HFFc6 (cell line): ENCODE data around the gene MIPEP. TPM values are rescaled to one million over a fixed set of nuclear protein-coding genes. Genes with fewer than 3 reads are reported as not detected.

ENCODE experiments used
- DNase-seq: peaks from one replicate; pipeline ENCODE4 v3.0.0-alpha.2; 2018
- H3K27ac Mint-ChIP-seq: 2 replicates; pipeline ENCODE4 v1.8.0; 2020; ENCODE audit warnings: mild to moderate bottlenecking, mixed read lengths
- H3K27me3 Mint-ChIP-seq: 2 replicates; pipeline ENCODE4 v1.8.0; 2021; ENCODE audit warnings: mild to moderate bottlenecking, moderate library complexity, mixed read lengths; ENCODE audit not compliant: insufficient read depth
- H3K36me3 Mint-ChIP-seq: 2 replicates; pipeline ENCODE4 v1.8.0; 2021; ENCODE audit warnings: low read depth, mixed read lengths
- H3K4me1 Mint-ChIP-seq: 2 replicates; pipeline ENCODE4 v1.8.0; 2020; ENCODE audit warnings: low read depth, mixed read lengths
- H3K4me3 Mint-ChIP-seq: 2 replicates; pipeline ENCODE4 v1.8.0; 2020; ENCODE audit warnings: mild to moderate bottlenecking, moderate library complexity, mixed read lengths
- H3K9me3 Mint-ChIP-seq: 2 replicates; pipeline ENCODE4 v1.8.0; 2020; ENCODE audit warnings: mild to moderate bottlenecking, mixed read lengths
- CTCF ChIP-seq: fragments of 200-600 bp; sonication (generic); IDR thresholded peaks from 2 replicates; pipeline ENCODE4 v1.5.0; 2021; ENCODE audit warnings: antibody characterized with exemption, mild to moderate bottlenecking
- total RNA-seq, 6 experiments: library from RNA; stranded (reverse); fragmentation: NEBNext Ultra II Directional; extraction: Animal tissue kit (Norgen Biotek cat#: 25700); gene quantifications; 2 replicates in 1 of 6; 3 replicates in 5 of 6; pipeline ENCODE4 v1.2.3, GENCODE V29; 2021

MIPEP gene
- total RNA-seq, 6 experiments from 2014 or later = 11.3 to 15.6 (median 13.1) TPM

GRCh38 chr13:23753458-23753857, 135.7 kb downstream of the MIPEP start:
- DNase-seq = peak; percentile 18
- no peaks in the 10 kb centered on the region; the same call in 1 of the 2 replicates for H3K27me3 Mint-ChIP-seq
- no peaks in the 10 kb centered on the region for H3K9me3 Mint-ChIP-seq
- H3K27ac Mint-ChIP-seq = peak overlapping the region; percentile 78
- 0 out of 2 replicates have a peak, but pooled peaks cover 9% of the 10 kb centered on the region for H3K36me3 Mint-ChIP-seq
- no peak for TF ChIP-seq CTCF
- peaks cover 56% of the 10 kb centered on the region for H3K4me1 Mint-ChIP-seq
- H3K4me3 Mint-ChIP-seq = no peak overlapping the region; the same call in 1 of the 2 replicates

- no peak for TF ChIP-seq CTCF
- H3K9me3 Mint-ChIP-seq = no peaks in the 10 kb centered on the region
- no peaks in the 10 kb centered on the region; the same call in 1 of the 2 replicates for H3K27me3 Mint-ChIP-seq
- 0 out of 2 replicates have a peak, but pooled peaks cover 9% of the 10 kb centered on the region for H3K36me3 Mint-ChIP-seq
- no peak overlapping the region for H3K4me3 Mint-ChIP-seq
- H3K4me1 Mint-ChIP-seq = peaks cover 60% of the 10 kb centered on the region
- H3K27ac Mint-ChIP-seq = peak overlapping the region; percentile 29; the same call in 1 of the 2 replicates
- DNase-seq = no peak
Observed at GRCh38 chr13:23752111-23753001, 136.8 kb downstream of the MIPEP start.

- Mint-ChIP-seq H3K4me1 (peaks cover 60% of the 10 kb centered on the region), H3K4me3 (no peak overlapping the region), H3K27me3 (no peaks in the 10 kb centered on the region; the same call in 1 of the 2 replicates), H3K27ac (peak overlapping the region; percentile 61), H3K36me3 (0 out of 2 replicates have a peak, but pooled peaks cover 9% of the 10 kb centered on the region), H3K9me3 (no peaks in the 10 kb centered on the region)
- no peak for TF ChIP-seq CTCF
- DNase-seq = no peak
Observed at GRCh38 chr13:23751195-23751594, 138.0 kb downstream of the MIPEP start.

GRCh38 chr13:23750383-23751121, 138.6 kb downstream of the MIPEP start:
- H3K36me3 Mint-ChIP-seq = 0 out of 2 replicates have a peak, but pooled peaks cover 9% of the 10 kb centered on the region
- TF ChIP-seq CTCF = no peak
- H3K9me3 Mint-ChIP-seq = no peaks in the 10 kb centered on the region
- peak overlapping the region; percentile 61 for H3K27ac Mint-ChIP-seq
- H3K27me3 Mint-ChIP-seq = no peaks in the 10 kb centered on the region; the same call in 1 of the 2 replicates
- DNase-seq = no peak
- peaks cover 60% of the 10 kb centered on the region for H3K4me1 Mint-ChIP-seq
- H3K4me3 Mint-ChIP-seq = no peak overlapping the region

- DNase-seq = no peak
- Mint-ChIP-seq H3K27ac (no peak overlapping the region), H3K9me3 (no peaks in the 10 kb centered on the region)
Observed at GRCh38 chr13:23749288-23749873, 139.8 kb downstream of the MIPEP start.

More at GRCh38 chr13:23749288-23749873, 139.8 kb downstream of the MIPEP start:
- no peak overlapping the region for H3K4me3 Mint-ChIP-seq
- 0 out of 2 replicates have a peak, but pooled peaks cover 4% of the 10 kb centered on the region for H3K36me3 Mint-ChIP-seq
- H3K4me1 Mint-ChIP-seq = peaks cover 60% of the 10 kb centered on the region
- TF ChIP-seq CTCF = no peak
- H3K27me3 Mint-ChIP-seq = no peaks in the 10 kb centered on the region
